Measurements from ENCODE around the gene AASDH.

DNA sequence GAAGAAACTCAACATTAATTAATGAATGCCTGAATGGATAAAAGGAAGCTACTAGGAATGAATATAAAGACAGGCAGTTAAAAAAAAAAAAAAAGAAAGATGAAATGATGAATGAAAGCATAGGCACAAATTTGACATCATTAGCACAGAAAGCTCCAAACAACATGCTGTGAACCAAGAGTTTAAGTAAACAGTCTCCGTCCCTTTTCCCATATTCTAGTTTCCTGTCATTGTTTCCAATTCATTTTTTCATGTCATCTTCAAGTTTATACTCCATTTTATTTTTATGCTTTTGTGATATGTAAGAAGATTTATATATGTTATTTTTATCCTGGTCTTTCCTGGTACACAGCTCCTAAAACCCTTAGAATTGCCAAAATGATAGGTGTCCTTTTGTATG is 17.7 kb upstream of the AASDH start:
- TF ChIP-seq, protein P1, sequence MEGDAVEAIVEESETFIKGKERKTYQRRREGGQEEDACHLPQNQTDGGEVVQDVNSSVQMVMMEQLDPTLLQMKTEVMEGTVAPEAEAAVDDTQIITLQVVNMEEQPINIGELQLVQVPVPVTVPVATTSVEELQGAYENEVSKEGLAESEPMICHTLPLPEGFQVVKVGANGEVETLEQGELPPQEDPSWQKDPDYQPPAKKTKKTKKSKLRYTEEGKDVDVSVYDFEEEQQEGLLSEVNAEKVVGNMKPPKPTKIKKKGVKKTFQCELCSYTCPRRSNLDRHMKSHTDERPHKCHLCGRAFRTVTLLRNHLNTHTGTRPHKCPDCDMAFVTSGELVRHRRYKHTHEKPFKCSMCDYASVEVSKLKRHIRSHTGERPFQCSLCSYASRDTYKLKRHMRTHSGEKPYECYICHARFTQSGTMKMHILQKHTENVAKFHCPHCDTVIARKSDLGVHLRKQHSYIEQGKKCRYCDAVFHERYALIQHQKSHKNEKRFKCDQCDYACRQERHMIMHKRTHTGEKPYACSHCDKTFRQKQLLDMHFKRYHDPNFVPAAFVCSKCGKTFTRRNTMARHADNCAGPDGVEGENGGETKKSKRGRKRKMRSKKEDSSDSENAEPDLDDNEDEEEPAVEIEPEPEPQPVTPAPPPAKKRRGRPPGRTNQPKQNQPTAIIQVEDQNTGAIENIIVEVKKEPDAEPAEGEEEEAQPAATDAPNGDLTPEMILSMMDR (IDR thresholded peaks at IDR 0.05; ENCODE audit: insufficient read depth, low read length, poor library complexity, severe bottlenecking) = no peak
- TF ChIP-seq EZH2phosphoT487 (conservative IDR thresholded peaks at IDR 0.05; ENCODE audit: low read length) = no peak
